Activated CD4-positive, alpha-beta T cell treated with anti-CD3 and anti-CD28 coated beads, Interleukin-2, amount 50 U/mL, for 24 hours (primary cell): ENCODE data around the gene PAX9.

ENCODE experiments used
- DNase-seq, 2 donors: peaks; one replicate each; pipeline ENCODE4 v3.0.0-alpha.2; 2020; ENCODE audit warnings: low read depth in 1 of 2, low spot score in 1 of 2

The PAX9 gene

DNA sequence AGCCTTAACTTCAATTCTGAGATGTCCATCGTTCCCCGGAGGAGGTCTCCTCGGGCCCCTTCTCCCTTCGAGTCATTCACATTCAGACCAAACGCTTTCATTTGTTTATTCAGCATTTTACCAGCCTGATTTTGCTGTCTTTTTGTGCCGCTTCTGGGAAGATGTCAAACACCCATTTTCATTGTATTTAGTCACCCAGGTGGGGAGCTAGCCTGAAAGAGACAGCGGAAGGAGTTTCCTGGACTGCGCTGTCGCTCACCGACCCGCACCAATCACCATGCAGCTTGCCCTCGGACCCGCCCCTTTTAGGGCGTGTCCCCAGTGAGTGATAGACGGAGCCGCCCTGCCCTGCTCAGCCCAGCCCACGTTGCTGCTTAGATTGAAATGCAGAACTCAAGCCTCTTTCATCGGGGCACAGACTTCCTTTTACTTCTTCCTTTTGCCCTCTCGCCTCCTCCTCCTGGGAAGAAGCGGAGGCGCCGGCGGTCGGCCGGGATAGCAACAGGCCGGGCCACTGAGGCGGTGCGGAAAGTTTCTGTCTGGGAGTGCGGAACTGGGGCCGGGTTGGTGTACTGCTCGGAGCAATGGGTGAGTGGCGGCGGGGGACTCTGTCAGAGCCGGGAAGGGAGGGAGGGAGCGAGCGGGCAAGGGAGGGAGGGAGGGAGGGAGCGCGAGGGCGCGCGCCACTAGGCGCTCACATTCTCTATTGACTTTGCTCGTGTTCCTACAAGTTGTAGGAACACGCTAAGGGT lies at the start of gene PAX9:
Gene PAX9 (plus strand): TSS at position 355 of the 752 bp plus-strand sequence. CDS start 230 bp downstream, at position 585.
- DNase-seq = peak in 1 of 2 donors; percentile 10

DNA sequence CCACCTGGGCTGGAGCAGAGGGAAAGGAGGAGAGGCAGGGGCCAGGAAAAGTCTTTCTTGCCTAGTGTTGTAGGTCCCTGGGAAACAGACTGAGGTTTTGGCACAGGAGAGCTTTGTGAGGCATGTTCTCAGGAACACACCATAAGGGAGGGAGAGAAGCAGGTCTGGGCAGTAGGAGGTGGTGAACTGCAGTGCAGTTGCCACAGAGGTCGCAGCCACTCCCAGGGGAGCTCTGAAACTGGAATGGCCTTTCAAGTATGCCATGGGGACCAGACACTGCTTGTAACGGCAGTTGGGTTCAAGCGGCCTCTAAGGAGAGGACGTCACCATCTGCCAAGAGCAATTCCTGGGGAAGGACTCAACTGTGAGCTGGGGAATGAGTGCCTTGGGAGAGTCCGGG lies 43.8 kb upstream of the PAX9 start:
- DNase-seq = no peak

DNA sequence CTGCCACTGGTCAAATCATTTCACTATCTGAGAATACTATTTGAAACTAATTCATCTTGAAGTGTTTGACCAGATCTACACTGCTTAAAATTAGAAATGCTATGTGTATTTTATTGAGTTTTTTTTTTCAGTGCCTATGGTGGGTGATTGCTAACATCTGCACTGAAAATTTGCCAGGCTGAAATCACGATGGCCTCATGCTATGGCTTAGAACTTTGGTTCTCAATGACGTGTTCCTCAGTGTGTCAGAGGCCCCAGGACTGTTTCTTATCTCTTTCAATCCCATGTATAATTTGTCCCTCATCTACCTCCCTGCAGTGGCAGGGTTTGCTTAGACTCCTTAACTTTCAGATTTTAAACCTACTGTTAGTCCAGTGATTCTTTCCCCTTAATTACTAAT lies 43.0 kb upstream of the PAX9 start:
- no peak for DNase-seq

DNA sequence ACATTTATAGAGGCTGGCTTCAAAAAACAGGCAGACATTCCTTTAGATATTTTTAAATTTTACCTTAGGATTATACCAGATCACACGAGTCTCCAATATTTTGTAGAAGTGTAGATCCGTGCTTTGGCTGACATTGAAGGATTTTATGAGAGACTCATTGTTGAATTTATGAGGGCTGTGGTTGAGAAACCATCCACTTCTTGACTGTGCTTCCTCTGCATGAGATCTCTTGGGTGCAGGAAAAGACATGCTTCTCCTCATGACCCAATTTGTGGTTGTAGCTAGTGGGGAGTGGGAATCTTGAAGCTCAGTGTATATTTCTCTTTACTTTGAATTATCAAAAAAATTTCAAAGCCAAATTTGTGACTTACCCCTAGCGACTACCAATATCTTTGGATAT lies 42.5 kb upstream of the PAX9 start:
- no peak for DNase-seq

DNA sequence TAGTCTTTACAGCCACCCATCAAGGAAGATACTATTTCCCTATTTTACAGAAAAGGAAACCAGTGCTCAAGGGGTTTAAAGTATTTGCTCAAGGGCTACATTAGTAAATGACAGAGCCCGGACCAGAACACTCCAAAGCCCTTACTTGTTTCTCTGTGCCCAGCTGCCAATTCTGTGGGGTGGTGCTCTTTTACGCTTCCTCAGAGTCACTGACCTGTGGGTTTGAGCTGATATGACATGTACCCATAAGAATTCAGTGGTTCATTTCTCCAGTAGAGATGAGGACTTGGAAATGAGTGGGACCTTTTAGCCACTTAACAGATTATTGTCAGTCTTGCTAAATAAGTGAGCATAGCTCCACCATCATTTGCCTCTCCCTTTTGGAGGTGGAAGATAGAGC lies 41.8 kb upstream of the PAX9 start:
- no peak for DNase-seq

DNA sequence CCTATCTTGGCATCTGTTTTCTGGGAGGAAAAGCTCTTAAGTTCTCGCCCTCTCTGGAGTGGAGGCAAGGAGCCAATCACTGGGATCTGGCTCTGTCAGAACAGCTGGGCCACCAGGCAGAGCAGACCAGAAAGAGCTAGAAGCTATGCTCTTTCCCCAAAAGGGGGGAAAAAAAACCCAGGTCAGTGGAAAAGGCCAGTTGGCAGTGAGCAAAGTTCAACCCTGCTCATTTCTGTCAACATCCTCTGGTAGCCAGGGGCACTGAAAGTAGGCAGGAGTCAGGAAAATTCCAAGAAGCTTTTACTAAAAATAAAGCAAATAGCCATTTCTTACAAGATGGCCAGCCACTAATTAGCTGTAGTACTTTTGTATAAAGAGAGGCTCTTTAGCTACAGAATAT lies 36.6 kb upstream of the PAX9 start:
- no peak for DNase-seq

DNA sequence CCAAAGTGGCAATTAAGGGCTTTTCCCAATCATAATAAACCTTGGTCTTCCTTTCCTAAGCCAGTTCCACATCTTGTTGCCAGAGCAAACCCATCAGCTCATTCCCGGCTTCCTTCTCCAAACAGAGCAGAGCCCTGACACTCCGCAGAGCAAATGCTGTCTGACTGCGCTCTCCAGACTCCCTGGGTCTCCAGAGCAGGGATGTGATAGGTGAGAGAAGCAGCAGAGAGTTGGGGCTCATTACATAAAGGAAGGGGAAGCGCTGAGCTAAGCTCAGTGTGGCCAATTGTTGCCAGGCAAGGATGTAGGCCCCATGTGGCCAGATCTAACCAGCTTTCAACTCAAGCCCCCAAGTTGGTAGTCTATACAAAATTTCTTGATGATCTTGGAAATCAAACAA lies 36.2 kb upstream of the PAX9 start:
- DNase-seq = no peak

DNA sequence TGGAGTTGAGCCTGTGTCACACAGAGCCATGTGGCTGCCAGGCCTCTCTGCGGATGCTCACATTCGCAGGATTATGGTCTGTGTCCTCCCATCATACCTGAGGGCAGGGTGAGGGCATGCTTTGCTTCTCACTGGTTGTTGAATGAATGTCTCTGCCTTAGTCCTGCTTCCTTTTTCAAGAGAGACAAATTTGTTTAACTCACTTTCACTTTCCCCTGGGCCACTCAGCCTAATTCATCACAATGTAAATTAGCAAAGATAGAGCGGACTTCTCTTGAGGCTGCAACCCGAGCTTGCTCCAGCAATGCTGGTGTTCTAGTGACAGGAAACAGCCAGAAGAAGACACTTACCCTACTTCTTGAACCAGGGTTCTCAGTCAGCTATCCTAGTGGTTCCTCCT lies 35.5 kb upstream of the PAX9 start:
- DNase-seq = no peak

DNA sequence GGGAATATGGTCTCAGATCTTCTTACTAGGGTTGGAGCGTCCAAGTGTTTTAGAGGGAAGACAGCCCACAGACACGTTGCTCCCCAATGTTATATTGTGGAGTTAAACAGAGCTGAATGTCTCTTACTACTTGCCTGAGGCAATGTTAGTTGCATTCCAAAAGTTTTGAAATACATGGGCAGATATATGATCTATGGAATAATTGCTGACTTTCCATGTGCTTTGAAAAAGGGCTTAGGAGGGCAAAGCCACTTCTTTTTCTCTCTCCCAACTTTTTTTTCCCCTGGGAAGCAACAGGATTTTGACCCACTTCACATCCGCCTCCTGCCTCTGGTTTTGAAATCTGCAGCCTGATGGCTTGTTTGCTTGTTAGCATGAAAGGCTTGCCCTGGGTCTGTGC lies 33.7 kb upstream of the PAX9 start:
- DNase-seq = no peak

DNA sequence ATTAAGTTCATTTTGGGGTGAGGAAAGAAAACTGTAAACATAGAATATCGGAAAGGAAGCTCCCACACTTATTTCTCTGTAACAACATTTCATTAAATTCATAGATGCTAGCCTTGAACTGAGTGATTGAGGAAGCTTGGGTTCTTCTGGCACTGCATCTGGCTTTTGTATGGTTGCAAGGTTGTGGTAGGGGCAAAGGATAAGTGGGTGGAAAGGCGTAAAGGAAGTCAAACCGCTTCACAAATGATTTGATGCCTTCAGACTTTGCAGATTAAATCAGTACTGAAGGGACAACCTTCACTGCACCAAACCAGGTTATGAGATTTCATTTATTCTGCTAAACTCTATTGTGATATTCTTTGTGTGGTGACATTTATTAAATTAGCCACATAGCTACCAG lies 28.1 kb upstream of the PAX9 start:
- DNase-seq = no peak

DNA sequence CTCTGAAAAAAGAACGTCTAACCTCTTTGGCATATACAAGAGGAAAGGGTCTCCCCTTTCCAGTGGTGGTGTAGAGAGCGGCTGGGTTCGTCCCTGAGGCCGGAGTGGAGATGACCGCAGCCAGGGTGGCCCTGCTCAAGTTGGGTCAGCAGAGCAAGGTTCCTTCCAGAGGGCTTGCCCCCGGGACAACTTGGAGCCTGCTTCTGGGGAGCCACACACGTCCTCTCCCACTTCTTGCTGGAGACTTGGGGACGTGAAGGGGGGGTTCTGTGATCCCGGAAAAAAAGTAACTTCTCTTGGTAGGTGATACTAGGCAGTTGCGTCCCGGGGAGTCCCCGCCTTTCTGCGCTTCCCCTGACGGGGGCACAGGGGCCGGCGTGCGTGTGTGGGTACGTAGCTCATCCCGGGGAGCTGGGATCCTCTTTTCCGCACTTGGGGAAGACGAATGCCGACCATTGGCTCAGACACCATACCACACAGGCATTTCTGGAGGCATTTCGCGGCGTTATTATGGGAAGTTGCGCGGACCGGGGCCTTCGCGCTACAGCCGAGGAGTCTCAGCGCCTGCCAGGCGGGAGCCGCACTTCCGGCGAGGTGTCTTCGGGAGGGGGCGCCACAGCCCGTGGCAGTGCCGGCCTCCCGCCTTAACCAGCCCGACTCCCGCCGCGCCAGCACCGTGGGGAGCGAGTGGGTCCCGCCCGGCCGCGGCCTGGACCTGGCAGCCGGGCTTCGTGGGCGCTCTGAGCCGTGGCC lies 14.8 kb upstream of the PAX9 start:
- DNase-seq = no peak

DNA sequence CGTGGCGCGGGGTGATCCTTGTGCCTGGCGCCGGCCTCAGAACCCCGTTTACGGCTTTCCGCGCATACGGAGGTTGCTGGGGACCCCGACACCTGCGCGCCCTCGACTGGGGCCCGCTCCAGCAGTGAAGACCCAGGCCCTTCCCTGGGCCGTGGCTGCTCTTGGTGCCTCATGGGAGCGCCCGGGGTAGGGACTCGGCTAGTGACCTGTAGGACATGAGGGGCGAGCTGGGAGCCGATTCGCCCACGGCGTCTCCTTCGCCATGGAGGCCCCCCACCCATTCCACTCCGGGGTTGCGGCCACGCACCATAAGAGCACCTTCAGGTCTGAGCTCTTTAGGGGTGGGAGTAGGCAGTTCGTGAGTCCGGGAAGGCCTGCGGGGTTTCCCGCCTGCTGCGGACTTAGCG lies 14.2 kb upstream of the PAX9 start:
- no peak for DNase-seq

DNA sequence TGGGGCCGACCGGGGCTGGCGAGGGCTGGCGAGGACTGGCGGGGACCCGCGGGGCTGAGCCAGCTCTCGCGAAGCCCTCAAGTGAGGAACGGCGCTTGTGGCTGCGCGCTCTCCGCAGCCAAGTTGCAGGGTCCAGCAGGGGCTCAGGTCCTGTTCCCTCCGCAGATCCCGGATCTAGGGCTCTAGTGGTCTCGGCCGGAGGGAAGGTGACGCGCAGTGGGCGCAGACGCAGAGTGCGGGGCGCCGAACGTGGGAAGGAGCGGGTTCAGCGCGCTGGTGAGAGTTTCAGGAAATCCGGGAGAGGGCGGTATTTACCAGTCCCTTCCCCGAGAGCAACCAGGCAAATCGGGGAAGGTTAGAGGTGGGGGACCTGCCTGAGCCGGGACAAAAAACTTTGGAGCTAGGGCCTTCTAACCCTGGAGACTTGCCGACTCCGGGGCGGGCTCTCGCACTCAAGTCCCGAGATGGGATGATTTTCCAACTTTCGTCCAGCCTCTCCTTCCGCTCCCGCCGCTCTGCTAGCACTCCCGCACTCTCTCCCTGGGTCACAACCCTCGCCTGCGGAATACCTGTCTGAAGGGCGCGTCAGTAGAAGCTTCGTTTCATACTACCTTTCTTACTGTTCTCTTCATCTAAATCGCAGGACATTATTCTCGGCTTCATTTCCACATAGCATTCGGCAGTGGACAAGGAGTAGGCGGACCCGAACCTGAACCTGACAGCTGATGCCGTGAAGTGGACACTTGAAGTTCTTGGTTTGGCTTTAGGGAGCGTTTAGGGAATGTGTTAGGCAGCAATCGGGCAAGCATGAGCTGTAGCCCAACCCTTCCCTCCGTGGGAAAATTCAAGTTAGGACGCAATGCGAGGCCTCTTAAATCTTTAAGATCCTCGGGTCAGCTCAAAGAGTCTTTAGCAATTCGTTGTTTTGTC lies 13.6 kb upstream of the PAX9 start:
- DNase-seq = no peak

DNA sequence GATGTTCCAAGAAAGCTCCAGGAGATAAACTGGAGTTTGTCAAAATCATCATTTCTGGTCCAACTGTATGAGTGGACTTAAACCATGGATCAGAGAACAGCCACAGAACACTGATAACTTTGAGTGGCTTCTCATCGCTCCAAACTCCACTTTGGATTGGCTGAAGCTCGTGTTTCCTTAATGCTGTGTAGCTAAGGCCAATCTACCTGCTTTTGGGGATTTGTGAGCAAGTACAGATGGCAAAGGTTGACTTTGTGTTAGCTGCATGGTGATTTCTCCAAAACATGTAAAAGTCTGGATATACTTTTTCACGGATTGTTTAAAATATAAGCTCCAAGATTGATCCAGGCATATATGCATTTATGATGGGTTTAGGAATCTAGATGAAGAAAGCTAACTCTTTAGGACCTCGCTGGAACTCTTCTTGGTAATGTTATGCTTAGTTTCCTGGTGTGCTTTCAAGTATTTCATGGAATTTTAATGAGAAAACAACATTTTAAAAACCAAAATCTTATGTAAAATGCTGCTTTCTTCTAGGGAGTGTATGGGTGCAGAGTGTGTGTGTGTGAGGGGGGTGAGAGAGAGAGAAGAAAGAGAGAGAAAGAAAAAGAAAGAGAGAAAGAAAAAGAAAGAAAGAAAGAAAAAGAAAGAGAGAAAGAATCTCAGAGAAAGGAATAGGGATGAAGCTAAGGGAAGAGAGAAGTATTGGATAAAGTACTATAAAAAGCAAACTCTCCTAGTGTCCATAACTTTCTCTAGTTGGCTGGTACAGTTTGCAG lies 11.6 kb upstream of the PAX9 start:
- no peak for DNase-seq

DNA sequence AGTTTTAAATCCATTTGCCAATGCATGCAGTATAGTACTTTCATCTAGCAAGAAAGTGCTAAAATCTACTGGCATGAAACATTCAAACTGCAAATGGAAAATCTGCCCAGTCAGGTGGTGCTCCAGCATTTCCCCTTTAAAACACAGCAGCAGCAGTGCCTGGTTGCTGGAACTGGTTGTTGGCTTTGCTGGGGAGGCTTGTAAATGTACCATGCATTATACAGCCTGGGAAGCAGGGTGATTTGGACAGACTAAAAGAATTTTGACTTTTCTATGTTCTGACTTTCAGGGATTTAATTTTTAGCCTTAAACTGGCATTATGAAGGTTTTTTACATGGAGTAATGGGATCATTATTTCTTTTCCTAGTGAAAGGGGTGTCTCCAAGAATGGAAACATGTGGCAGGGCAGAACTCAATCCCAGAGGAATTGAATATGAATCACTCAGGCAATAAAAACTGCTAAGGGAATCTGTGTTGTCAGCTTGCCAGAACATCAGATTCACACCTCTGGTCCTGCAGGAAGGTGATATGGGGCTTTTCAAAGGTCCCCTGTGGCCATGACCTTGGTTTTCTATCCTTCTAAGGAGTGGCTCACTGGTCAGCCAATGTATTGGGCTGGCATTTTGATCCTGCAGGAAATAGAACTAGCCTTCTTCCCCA lies 9.0 kb upstream of the PAX9 start:
- no peak for DNase-seq

DNA sequence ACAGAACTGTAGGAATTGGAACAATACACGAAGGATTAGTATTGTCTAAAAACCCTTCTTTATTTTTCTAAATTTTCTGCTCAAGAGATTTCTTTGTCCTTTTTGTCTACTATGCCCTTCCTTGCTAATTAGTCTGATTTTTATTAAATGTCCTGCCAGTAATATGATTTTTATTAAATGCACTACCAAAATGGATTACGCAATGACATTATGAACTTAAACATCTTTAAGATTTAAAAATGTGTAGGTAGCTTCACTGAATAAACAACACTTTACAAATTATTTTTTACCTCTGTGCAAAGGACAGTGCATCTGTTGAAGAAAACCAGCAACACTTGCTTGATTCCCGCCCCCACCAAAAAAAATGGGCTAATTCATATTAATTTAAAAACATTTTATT lies 8.2 kb upstream of the PAX9 start:
- no peak for DNase-seq

DNA sequence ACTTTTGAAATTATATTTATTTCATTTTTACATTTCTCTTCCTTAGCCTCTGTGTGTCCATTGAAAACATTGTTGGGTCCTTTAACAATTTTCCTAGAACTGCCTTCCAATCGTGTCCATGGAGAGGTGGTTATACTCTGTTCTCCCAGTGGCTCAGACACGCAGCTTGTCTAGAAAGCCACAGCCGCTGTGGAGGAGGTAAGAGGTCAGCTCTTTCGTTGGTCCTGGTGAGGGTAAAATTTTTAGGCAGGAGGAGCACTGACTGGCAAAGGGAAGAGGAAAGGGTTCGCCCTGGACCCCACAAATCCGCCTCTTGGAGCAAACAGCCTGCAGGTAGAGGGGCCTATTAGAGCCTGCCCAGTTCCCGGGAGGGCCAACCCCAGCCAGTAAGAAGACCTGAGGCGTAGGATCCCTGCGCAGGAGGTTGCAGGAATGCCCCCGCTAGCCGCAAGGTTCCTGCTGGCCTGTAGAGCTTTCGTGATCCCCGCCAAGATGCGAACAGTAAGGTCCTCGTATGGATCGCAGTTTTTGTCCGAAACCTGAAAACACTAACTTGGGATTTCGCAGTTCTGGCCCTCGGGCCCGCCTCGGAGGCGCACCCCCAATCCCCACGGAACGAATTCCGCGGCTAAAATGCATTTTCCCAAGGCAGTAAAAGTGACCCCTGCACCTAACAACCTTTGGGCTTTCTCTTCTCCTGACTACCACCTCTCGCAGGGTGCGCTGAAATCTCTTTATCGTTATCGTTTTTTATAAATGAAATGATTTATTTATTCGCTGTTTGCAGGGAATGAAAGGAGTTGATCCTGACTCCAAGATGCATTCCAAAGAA lies 7.5 kb upstream of the PAX9 start:
- DNase-seq = no peak

DNA sequence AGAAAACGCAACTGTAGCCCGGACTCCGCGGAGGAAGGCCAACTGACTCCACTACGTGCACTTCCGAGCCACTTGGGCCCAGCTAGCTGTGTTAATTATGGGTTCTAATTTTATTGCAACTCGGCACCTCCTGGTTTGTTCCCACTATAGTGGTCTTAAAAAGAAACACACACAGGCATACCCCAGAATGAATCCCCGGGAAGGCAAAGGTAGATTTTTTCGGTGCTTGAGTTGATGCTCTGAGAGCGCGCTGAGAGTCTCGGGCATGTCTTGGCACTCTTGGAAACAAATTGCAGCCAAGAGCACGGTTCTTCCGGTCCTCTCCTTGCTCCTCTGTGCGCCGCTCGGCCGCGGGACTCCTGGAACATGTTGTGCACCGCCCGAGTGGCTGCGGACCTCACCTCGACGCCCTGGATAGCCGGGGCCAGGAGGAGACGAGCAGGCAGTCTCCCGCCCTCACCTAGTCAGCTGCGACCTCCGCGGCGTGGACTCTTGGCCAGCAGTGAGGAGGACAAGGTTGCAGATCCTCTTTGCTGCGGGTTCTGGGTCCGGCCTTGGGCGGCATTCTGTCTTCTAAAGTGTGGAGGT lies 6.8 kb upstream of the PAX9 start:
- DNase-seq = no peak

DNA sequence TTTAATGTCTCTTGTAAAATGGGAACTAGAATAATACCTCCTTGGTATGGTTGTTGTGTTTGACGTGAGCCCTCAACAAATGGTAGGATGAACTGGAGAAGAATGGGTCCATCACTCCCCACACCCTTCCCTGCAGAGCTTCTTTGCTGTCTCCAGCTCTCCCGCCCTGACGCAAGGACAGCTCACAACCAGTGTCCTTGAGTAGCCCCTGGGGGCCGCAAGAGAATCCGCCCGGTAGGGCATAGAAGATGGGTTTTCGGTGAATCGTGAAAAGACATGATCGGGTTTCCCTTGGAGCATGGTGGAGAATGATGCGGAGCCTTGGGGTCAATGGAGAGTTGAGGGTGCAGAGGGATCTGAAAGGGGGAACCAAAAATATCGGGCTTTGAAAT lies 6.1 kb upstream of the PAX9 start:
- DNase-seq = no peak
